HS-5 (cell line): ENCODE results near the gene GDF11.

Experiments used
- DNase-seq: peaks from one replicate; pipeline ENCODE4 v3.0.0-alpha.2; 2012; ENCODE audit warnings: low read depth

The GDF11 gene

GRCh38 chr12:55707219-55707671 is 35.7 kb upstream of the GDF11 start:
- no peak for DNase-seq

GRCh38 chr12:55707841-55708694 is 34.9 kb upstream of the GDF11 start, which contains the start of gene ITGA7:
ITGA7 (minus strand) TSS chr12:55707904; CDS start chr12:55707682, 222 bp downstream.
- no peak for DNase-seq

DNA sequence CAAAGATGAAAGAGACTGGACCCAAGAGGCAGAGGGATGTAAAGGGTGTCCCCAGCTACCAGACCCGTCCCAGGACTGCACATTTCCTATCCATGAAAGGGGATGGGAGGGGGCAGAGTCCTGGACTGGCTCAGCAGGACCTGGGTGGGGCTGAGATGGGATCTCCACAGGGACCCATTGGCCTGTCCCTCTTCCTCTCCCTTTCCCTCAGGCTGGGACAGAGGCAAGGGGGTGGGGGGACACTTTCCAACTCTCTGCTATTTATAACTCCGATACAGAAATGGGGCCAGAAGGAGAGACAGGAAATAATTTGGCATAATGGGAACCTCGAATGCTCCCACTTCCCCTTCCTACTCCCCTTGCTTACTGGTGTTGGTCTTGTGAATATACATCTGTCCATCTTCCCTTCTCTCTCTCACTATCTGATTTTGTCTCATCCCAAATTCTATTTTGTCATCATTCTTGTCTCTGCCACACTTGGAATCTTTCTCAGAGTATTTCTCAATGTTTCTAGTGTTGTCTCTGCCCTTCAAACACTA is 34.2 kb upstream of the GDF11 start:
- DNase-seq, result no peak

- no peak for DNase-seq
These were observed 31.0 kb upstream of the GDF11 start for GRCh38 chr12:55711786-55712553.

DNA sequence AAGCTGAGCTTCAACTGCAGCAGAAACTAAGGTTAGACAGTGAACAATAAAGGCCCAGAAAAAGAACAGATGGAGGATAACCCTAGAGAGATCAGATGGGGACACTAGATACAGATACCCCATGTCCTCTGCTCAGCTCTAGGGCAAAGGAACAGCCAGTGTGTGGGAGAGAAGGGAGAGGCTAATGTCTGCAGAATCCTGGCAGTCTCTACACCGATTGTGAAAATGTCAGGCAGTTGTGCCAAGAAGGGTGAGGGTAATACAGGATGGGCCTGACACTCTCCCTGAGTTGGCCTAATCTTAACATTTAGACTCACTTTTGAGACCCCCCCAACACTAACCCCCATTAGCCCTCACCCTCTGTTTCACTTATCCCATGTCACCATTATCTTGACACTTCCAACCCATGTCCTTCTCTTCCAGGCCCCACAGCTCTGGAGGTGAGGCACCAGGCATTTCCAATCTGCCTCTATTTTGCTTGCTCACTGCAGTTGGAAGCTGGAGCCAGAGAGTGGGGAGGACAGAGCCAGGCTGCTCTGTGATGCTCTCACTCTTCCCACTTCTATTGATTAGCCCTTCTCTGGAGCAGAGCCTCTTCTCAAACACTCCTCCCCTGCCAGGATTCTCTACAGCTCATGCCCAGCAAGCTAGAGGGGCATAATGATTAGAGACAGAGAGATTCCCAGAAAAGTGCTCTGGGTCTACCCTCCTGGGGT is 30.1 kb upstream of the GDF11 start:
- no peak for DNase-seq

GRCh38 chr12:55713721-55714120 is 29.2 kb upstream of the GDF11 start:
- peak; percentile 91 for DNase-seq

GRCh38 chr12:55715169-55715764 is 27.7 kb upstream of the GDF11 start:
- no peak for DNase-seq

- DNase-seq, result peak; percentile 88
These were observed 26.9 kb upstream of the GDF11 start, which contains the start of gene BLOC1S1 for GRCh38 chr12:55715833-55716581. BLOC1S1 (plus strand) TSS chr12:55716046; CDS start chr12:55716052, 6 bp downstream.

- DNase-seq, result no peak
These were observed 26.4 kb upstream of the GDF11 start for GRCh38 chr12:55716582-55716957.

GRCh38 chr12:55717011-55718007 is 25.6 kb upstream of the GDF11 start:
- DNase-seq, result no peak

GRCh38 chr12:55718015-55718414 is 24.9 kb upstream of the GDF11 start:
- no peak for DNase-seq

DNA sequence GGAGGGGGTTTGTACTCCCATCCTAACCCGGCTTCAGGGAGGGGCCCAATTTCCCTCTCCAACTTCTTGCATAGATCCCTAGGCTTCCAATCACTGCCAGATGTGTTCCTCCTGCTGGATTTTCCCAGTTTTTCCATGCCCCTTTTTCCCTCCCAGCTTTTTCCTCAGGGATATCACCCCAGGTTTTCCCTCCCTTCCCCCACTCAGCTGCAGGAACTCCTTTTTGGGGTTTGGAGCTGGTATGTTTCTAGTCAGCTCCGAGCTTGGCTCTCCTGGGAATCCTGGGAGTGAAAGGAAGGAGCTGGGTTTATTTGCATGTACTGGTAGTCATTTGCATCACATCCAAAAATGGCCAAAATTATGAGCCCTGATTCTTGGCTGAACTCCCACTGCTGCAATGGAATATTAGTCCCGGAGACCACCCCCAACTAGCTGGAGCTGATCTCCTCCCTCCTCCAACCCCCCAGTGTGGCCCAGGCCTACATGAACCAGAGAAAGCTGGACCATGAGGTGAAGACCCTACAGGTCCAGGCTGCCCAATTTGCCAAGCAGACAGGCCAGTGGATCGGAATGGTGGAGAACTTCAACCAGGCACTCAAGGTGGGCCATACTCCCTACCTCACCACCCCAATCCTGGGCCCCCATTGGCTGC is 24.2 kb upstream of the GDF11 start:
- no peak for DNase-seq

DNA sequence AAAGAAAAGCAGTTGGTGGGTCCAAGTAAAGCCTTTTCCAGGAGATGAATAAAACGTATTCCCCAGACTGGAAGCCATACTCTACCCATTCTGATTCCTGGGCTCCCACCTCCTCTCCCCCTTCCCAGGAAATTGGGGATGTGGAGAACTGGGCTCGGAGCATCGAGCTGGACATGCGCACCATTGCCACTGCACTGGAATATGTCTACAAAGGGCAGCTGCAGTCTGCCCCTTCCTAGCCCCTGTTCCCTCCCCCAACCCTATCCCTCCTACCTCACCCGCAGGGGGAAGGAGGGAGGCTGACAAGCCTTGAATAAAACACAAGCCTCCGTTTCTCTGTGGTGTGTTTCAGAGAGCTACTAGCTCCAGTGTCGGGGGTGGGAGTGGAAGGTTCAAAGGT is 23.6 kb upstream of the GDF11 start:
- DNase-seq, result no peak

DNA sequence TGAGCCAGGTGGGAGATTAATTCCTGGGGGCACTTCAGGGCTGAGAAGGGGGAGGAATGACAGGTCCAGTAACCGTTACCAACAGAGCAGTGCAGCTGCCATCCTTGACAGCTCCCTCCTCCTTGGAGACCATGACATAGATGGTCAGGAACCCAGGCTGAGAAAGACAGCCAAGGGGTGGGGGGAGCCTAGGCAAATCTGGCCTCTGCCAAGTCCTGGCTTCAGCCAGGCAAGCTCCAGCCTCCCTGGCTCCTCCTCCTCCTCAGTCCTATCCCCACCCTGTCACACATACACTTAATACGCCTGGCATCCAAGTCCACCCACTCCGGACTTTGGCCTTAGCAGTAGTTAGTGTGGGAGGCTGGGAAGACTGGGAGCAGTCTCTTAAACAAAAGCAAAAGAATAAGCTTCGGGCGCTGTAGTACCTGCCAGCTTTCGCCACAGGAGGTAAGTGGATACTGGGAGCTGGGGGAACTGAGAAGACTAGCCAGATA is 22.8 kb upstream of the GDF11 start, which contains the start of gene RDH5:
Gene RDH5, plus strand, starts transcription at position 323 of the 494 bp plus-strand sequence. CDS start 792 bp downstream, outside the sequence.
- DNase-seq, result no peak

- peak; percentile 97 for DNase-seq
These were observed 22.0 kb upstream of the GDF11 start for GRCh38 chr12:55720894-55721444.

GRCh38 chr12:55721601-55722213 is 21.2 kb upstream of the GDF11 start:
- DNase-seq, result no peak

- DNase-seq, result no peak
These were observed 20.0 kb upstream of the GDF11 start for GRCh38 chr12:55722948-55723347.
